GM13976 (cell line): ENCODE measurements around the gene TAF3.

Source experiments
- DNase-seq: peaks from one replicate; pipeline ENCODE4 v3.0.0; 2012; ENCODE audit warnings: low spot score
- in situ Hi-C: fragments of 300-500 bp; cut with MboI; formaldehyde crosslinking; loops from one replicate; pipeline ENCODE4 v1.12.0; 2022; ENCODE audit warnings: low sequenced_read_pairs, mixed read lengths, inconsistent platforms; ENCODE audit not compliant: unreplicated experiment
- TF ChIP-seq, protein P1 (sequence below): IDR thresholded peaks from 2 replicates; pipeline ENCODE4 v1.5.1; 2012; ENCODE audit warnings: borderline replicate concordance, mild to moderate bottlenecking; ENCODE audit not compliant: insufficient read depth; ENCODE audit errors: extremely low read depth, missing control alignments, control extremely low read depth

TAF3 gene

DNA sequence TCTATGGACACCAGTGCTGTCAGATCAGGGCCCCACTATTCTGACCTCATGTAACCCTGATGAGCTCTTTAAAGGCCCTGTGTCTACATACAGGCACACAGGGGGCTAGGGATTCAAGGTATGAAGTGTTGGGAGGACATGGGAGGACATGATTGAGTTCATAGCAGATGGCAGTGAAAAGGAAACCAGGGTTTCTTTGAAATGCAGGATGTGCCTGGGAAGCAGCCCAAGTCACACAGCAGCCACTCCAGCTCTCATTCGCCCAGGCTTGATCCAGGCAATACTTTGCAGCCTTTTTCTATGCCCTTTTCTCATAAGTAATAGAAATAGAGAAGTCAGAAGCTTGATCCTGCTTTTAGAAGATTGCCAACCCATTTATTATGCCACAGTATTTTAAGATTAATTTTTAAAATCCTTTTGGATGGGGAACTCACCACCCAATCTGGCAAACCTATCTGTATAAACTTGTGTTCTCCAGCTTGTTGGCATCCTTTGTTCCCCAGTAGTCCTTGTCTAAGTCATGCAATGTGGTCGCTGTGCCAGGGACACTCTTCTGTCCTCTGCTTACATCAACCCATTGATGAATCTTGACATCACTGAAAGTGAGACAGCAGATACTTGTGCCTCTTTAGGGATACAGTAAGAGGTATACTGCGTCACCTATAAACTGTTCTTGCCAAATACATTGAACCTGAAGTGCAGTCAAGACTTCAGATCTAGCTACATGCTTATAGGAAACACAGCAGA is 95.0 kb downstream of the TAF3 start:
- TF ChIP-seq, protein P1, sequence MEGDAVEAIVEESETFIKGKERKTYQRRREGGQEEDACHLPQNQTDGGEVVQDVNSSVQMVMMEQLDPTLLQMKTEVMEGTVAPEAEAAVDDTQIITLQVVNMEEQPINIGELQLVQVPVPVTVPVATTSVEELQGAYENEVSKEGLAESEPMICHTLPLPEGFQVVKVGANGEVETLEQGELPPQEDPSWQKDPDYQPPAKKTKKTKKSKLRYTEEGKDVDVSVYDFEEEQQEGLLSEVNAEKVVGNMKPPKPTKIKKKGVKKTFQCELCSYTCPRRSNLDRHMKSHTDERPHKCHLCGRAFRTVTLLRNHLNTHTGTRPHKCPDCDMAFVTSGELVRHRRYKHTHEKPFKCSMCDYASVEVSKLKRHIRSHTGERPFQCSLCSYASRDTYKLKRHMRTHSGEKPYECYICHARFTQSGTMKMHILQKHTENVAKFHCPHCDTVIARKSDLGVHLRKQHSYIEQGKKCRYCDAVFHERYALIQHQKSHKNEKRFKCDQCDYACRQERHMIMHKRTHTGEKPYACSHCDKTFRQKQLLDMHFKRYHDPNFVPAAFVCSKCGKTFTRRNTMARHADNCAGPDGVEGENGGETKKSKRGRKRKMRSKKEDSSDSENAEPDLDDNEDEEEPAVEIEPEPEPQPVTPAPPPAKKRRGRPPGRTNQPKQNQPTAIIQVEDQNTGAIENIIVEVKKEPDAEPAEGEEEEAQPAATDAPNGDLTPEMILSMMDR = no peak
- in situ Hi-C loops = no loop called here
- no peak for DNase-seq

DNA sequence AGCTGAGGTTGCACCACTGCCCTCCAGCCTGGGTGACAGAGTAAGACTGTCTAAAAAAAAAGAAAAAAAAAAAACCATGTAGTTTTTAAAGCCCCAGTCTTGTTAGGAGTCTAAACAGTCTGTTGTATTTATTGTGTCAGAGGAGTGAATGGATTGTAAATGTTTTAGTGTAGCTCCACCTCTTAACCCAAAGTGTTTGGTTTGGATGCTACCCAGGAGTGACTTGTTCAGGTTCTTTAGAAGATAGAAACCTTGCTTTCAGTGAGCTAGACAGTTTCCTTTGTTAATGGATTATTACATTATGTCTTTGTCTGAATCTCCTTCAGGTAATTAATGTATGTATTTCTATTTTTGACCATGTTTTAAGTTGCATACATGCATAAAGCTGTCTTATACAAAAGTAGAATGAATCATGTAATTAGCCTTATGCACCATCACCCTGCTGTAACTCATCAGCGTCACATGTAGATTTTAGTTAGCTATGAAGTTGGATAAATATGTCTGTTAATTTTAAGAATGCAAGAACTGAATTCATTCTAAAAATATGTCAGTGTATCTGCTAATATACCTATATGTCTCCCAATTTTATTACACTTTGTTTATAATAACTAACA is 97.7 kb downstream of the TAF3 start:
- in situ Hi-C loops = no loop called here
- DNase-seq = no peak
- TF ChIP-seq, protein P1 = no peak

DNA sequence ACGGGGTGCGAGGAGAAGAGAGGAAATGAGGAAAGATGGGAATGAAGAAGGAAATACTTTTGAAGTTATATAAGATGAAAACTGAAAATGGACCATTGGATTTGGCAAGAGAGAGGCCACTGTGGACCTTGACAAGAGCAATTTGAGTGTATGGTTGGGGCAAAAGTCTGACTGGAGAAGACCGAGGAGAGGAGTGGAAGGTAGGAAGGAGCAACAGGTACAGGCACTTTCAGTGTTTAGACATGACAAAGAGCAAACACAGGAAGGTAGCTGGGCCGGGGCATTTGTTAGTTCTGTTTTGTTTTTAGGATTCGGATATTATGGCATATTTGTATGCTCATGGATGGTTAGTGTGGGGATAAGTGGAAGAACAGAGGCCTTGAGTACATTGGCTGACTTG is 99.4 kb downstream of the TAF3 start:
- in situ Hi-C loops = no loop called here
- TF ChIP-seq, protein P1 = no peak
- DNase-seq = no peak

DNA sequence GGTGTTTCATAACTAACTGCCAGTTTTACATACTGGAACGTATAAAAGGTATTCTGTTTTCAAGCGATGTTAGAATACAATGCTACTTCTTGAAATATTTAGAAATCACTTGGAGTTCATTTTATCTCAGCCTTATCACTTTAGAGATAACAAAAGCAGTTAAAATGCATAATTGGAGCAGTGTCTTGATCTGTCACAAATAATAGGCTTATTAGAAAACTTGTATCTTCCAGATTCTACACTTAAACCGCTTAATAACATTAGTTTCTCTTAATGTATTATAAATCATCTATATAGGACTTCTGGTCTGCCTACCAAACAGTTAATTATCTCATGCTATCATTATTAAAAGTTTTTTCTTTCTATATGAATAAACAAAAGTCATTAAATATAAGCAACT is 104.4 kb downstream of the TAF3 start:
- TF ChIP-seq, protein P1 = no peak
- in situ Hi-C loops = no loop called here
- no peak for DNase-seq

DNA sequence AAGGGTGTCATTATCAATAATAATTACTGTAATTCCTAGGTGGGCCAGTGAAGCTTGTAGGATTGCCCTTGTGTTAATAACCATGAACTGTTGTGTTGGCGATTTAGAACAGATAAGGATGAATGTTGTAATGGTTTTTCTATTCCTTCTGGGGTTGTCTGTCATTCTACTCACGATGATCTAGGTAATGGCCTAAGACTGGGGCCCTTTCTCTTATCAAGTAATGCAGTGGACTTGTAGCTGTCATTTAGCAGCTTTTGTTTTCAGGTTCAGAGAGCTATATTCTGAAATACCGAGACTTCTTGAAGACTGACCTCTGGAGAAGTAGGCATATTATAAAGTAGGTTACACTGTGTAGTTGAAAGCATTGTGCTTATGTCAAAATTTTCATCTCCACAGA is 110.2 kb downstream of the TAF3 start:
- in situ Hi-C loops = no loop called here
- DNase-seq = no peak

DNA sequence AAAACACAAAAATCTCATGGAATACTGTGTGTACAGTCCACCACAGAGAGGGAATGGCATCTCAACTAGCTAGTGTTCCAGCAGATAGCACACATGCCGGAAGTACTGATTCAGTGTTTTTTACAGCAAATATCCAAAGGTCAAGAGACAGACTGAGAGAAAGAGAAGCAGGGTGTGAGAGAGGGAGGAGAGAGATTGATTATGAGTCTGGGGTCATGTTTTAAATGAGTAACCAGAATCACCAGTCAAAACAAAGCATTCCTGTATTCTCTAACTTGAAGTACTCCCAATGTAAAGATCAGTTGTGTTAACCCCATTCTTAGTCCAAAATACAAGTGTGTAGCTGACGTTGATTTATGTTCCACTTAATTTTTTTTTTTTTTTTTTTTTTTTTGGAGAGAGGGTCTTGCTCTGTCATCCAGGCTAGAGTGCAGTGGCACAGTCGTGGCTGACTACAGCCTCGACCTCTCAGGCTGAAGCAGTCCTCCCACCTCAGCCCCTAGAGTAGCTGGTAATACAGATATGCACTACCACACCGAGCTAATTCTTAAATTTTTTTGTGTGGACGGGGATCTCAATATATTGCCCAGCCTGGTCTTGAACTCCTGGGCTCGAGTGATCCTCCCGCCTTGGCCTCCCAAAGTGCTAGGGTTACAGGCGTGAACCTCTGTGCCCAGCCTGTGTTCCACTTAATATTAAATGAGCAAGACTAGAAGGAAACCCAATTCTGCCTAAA is 114.2 kb downstream of the TAF3 start:
- TF ChIP-seq, protein P1 = no peak
- no peak for DNase-seq
- in situ Hi-C loops = no loop called here

More for the DNA sequence above, 110.2 kb downstream of the TAF3 start:
- TF ChIP-seq, protein P1 = no peak
